HepG2 (cell line): ENCODE data around the gene MGAT2. TPM values are rescaled to one million over a fixed set of nuclear protein-coding genes. Genes with fewer than 3 reads are reported as not detected.

Source experiments
- FOXO4 ChIP-seq: sonication (generic); formaldehyde crosslinking; conservative IDR thresholded peaks from 2 replicates; pipeline ENCODE4 v1.8.1; 2023; ENCODE audit warnings: missing genetic modification reagents
- GMEB2 ChIP-seq: IDR thresholded peaks from 2 replicates; pipeline ENCODE4 v1.6.1; 2016; ENCODE audit warnings: missing biosample characterization, missing genetic modification reagents, low read depth
- PAF1 ChIP-seq: IDR thresholded peaks from 2 replicates; pipeline ENCODE4 v1.6.1; 2016; ENCODE audit warnings: missing genetic modification reagents, missing compliant biosample characterization
- ZBTB42 ChIP-seq: sonication (generic); formaldehyde crosslinking; IDR thresholded peaks from 2 replicates; pipeline ENCODE4 v1.5.0; 2020; ENCODE audit warnings: mild to moderate bottlenecking, missing genetic modification reagents
- ZBTB49 ChIP-seq: sonication (generic); formaldehyde crosslinking; IDR thresholded peaks from 2 replicates; pipeline ENCODE4 v1.4.0; 2020; ENCODE audit warnings: missing genetic modification reagents, borderline replicate concordance
- ZFP37 ChIP-seq: sonication (generic); formaldehyde crosslinking; IDR thresholded peaks from 2 replicates; pipeline ENCODE4 v1.4.0; 2020; ENCODE audit warnings: missing genetic modification reagents, borderline replicate concordance
- ZNF138 ChIP-seq: sonication (generic); formaldehyde crosslinking; IDR thresholded peaks from 2 replicates; pipeline ENCODE4 v1.5.0; 2020; ENCODE audit warnings: mild to moderate bottlenecking, low read depth, missing genetic modification reagents
- ZNF772 ChIP-seq: sonication (generic); formaldehyde crosslinking; IDR thresholded peaks from 2 replicates; pipeline ENCODE4 v1.5.0; 2020; ENCODE audit warnings: mild to moderate bottlenecking, missing genetic modification reagents
- polyA plus RNA-seq, 8 experiments: library from polyadenylated mRNA; depleted of rRNA in 3 of 8; stranded (reverse) in 7 of 8; unstranded in 1 of 8; fragments of >200 nt; fragmentation: Illumina TruSeq in 4 of 8; extraction: Trizol in 4 of 8; gene quantifications; 2 replicates each; pipeline versions ENCODE4 v1.2.1 to v1.2.3, GENCODE V29; 2011 to 2016; ENCODE audit warnings: low read depth in 4 of 8, missing spikeins in 1 of 8, mixed read lengths in 1 of 8; ENCODE audit not compliant: insufficient read depth in 1 of 8
- total RNA-seq, 5 experiments: library from RNA; depleted of rRNA; stranded (reverse); fragments of >200 nt; fragmentation: Illumina TruSeq; extraction: Trizol; gene quantifications; 2 replicates each; pipeline ENCODE4 v1.2.3, GENCODE V29; 2016; ENCODE audit warnings: low read depth in 1 of 5
- TF ChIP-seq, protein P1 (sequence below): sonication (generic); formaldehyde crosslinking; IDR thresholded peaks from 2 replicates; pipeline ENCODE4 v1.4.0; 2020; ENCODE audit warnings: mild to moderate bottlenecking, missing genetic modification reagents
- TF ChIP-seq, protein P2 (sequence below): sonication (generic); formaldehyde crosslinking; IDR thresholded peaks from 2 replicates; pipeline ENCODE4 v1.4.0; 2020; ENCODE audit warnings: missing genetic modification reagents, mild to moderate bottlenecking, borderline replicate concordance
- TF ChIP-seq, protein P3 (sequence below): IDR thresholded peaks from 2 replicates; pipeline ENCODE4 v1.6.1; 2016; ENCODE audit warnings: missing genetic modification reagents, missing compliant biosample characterization

MGAT2 gene
- total and polyA plus RNA-seq, 2 of the 13 experiments (the other 11 are each of a cell fraction or from before 2014, with no cell fraction given), result 12.9 to 51.9 TPM

GRCh38 chr14:49633640-49634546 lies 13.3 kb downstream of the MGAT2 start (continued):
- TF ChIP-seq, protein P1, sequence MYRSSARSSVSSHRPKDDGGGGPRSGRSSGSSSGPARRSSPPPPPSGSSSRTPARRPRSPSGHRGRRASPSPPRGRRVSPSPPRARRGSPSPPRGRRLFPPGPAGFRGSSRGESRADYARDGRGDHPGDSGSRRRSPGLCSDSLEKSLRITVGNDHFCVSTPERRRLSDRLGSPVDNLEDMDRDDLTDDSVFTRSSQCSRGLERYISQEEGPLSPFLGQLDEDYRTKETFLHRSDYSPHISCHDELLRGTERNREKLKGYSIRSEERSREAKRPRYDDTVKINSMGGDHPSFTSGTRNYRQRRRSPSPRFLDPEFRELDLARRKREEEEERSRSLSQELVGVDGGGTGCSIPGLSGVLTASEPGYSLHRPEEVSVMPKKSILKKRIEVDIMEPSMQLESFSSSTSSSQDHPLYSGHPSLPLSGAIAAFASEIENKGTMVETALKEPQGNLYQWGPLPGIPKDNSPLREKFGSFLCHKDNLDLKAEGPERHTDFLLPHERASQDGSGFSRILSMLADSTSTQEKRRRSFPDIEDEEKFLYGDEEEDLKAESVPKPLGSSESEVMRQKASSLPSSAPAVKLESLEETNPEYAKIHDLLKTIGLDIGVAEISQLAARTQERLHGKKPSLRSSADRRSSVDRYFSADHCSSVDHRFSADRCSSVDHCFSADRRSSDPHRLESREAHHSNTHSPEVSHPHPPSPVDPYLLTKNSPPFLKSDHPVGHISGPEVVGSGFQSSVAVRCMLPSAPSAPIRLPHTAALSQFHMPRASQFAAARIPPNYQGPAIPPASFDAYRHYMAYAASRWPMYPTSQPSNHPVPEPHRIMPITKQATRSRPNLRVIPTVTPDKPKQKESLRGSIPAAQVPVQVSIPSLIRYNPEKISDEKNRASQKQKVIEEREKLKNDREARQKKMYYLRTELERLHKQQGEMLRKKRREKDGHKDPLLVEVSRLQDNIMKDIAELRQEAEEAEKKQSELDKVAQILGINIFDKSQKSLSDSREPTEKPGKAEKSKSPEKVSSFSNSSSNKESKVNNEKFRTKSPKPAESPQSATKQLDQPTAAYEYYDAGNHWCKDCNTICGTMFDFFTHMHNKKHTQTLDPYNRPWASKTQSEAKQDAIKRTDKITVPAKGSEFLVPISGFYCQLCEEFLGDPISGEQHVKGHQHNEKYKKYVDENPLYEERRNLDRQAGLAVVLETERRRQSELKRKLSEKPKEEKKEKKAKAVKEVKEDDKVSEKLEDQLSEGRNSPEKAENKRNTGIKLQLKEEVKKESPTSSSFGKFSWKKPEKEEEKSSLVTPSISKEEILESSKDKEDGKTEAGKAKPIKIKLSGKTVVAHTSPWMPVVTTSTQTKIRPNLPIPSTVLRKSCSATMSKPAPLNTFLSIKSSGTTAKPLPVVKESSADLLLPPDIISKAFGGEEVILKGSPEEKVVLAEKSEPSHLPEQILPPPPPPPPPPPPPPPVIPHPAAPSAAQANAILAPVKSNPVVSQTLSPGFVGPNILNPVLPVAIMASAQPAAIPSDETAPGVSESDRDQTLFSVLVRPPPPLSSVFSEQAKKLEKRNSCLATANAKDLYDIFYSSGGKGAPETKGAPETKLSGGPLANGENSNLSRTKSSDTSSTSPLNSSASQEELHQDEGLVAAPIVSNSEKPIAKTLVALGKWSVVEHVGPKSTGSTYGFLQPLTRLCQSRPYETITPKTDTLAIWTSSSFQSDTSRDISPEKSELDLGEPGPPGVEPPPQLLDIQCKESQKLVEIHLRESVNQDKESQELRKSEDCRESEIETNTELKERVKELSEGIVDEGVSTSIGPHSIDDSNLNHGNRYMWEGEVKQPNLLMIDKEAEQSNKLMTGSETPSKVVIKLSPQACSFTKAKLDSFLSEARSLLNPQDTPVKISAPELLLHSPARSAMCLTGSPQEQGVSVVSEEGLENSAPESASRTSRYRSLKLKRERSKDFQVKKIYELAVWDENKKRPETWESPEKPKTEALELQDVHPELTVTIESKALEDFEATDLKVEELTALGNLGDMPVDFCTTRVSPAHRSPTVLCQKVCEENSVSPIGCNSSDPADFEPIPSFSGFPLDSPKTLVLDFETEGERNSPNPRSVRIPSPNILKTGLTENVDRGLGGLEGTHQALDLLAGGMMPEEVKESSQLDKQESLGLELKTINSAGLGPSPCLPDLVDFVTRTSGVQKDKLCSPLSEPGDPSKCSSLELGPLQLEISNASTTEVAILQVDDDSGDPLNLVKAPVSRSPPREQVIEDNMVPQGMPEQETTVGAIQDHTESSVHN (CRISPR knock-in tag), result no peak
- TF ChIP-seq ZNF138 (CRISPR knock-in tag) (no peak), ZFP37 (CRISPR knock-in tag) (peak; percentile 2; the same call in 1 of the 2 replicates), GMEB2 (CRISPR knock-in tag) (peak; percentile 24; the same call in 1 of the 2 replicates), PAF1 (CRISPR knock-in tag) (no peak), FOXO4 (CRISPR knock-in tag) (no peak), ZNF772 (peak; percentile 40; the same call in 1 of the 2 replicates), ZBTB49 (CRISPR knock-in tag) (no peak), ZBTB42 (CRISPR knock-in tag) (peak; percentile 58; the same call in 1 of the 2 replicates)
- TF ChIP-seq, protein P2, sequence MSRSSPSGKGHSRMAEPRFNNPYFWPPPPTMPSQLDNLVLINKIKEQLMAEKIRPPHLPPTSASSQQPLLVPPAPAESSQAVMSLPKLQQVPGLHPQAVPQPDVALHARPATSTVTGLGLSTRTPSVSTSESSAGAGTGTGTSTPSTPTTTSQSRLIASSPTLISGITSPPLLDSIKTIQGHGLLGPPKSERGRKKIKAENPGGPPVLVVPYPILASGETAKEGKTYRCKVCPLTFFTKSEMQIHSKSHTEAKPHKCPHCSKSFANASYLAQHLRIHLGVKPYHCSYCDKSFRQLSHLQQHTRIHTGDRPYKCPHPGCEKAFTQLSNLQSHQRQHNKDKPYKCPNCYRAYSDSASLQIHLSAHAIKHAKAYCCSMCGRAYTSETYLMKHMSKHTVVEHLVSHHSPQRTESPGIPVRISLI, result peak; percentile 3; the same call in 1 of the 2 replicates
- TF ChIP-seq, protein P3, sequence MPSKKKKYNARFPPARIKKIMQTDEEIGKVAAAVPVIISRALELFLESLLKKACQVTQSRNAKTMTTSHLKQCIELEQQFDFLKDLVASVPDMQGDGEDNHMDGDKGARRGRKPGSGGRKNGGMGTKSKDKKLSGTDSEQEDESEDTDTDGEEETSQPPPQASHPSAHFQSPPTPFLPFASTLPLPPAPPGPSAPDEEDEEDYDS (CRISPR knock-in tag), result peak; percentile 34
